IPS-20b (cell line): ENCODE results near the gene NFS1.
"Not testable (repeated sequence)": the region's sequence is repeated elsewhere in the genome, so short reads cannot be mapped to it uniquely, and the experiment has no call there.

Experiments used
- H3K27ac ChIP-seq: one replicate; pipeline ENCODE4 v1.5.1; 2013; ENCODE audit warnings: low read length
- H3K27me3 ChIP-seq: 2 replicates; pipeline ENCODE4 v1.6.1; 2013; ENCODE audit warnings: mild to moderate bottlenecking, low read length, inconsistent platforms; ENCODE audit not compliant: insufficient read depth
- H3K36me3 ChIP-seq: 2 replicates; pipeline ENCODE4 v1.6.1; 2013; ENCODE audit warnings: low read depth, mild to moderate bottlenecking, inconsistent platforms, low read length, moderate library complexity; ENCODE audit not compliant: insufficient read depth
- H3K4me1 ChIP-seq: 2 replicates; pipeline ENCODE4 v1.6.1; 2013; ENCODE audit warnings: mild to moderate bottlenecking, control low read depth, inconsistent platforms, low read length, moderate library complexity; ENCODE audit not compliant: insufficient read depth
- H3K4me3 ChIP-seq: 2 replicates; pipeline ENCODE4 v1.5.1; 2013; ENCODE audit warnings: mild to moderate bottlenecking, low read length, inconsistent platforms
- H3K9ac ChIP-seq: 2 replicates; pipeline ENCODE4 v1.6.1; 2013; ENCODE audit warnings: low read depth, mild to moderate bottlenecking, inconsistent platforms, low read length, moderate library complexity
- H3K9me3 ChIP-seq: 2 replicates; pipeline ENCODE4 v1.6.1; 2013; ENCODE audit warnings: mild to moderate bottlenecking, low read depth, low read length, inconsistent platforms; ENCODE audit not compliant: insufficient read depth

NFS1 gene

GRCh38 chr20:35699127-35699956 lies at the start of gene NFS1, which contains the start of gene ROMO1:
TSS of gene NFS1 (minus strand) at chr20:35699352. CDS start at chr20:35699288, 64 bp downstream.
TSS of gene ROMO1 (plus strand) at chr20:35699405. CDS start at chr20:35699633, 228 bp downstream.
- Histone ChIP-seq H3K36me3 (peaks cover 39% of the 10 kb centered on the region), H3K9ac (peak within 1 kb of the TSS; percentile 95), H3K9me3 (no peaks in the 10 kb centered on the region), H3K4me3 (peak within 1 kb of the TSS; percentile 94), H3K4me1 (no peaks in the 10 kb centered on the region), H3K27ac (peak within 1 kb of the TSS; percentile 84), H3K27me3 (no peaks in the 10 kb centered on the region)

DNA sequence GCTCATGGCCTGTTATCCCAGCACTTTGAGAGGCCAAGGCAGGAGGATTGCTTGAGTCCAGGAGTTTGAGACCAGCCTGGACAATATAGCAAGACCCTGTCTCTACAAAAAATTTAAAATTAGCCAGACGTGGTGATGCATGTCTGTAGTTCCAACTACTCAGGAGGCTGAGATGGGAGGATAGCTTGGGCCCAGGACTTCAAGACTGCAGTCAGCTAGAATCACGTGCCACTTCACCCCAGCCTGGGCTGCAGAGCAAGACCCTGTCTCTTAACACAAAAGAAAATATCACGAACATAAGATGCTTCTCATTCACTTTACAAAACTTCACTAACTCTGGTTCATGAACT lies 45.3 kb upstream of the NFS1 start:
- H3K9me3 ChIP-seq, H3K9ac ChIP-seq, H3K4me3 ChIP-seq, H3K27me3 ChIP-seq, H3K27ac ChIP-seq, H3K4me1 ChIP-seq: not testable (repeated sequence)
- peaks cover 22% of the 10 kb centered on the region for H3K36me3 ChIP-seq

- no peaks in the 10 kb centered on the region for H3K9me3 ChIP-seq
- peaks cover 28% of the 10 kb centered on the region for H3K36me3 ChIP-seq
- peak overlapping the region; percentile 91 for H3K4me3 ChIP-seq
- peak overlapping the region; percentile 99; the same call in 1 of the 2 replicates for H3K9ac ChIP-seq
- H3K4me1 ChIP-seq: peaks cover 9% of the 10 kb centered on the region; the same call in 1 of the 2 replicates
- no peak overlapping the region for H3K27ac ChIP-seq
- no peaks in the 10 kb centered on the region for H3K27me3 ChIP-seq
Measured at GRCh38 chr20:35743693-35744491, 44.7 kb upstream of the NFS1 start.

DNA sequence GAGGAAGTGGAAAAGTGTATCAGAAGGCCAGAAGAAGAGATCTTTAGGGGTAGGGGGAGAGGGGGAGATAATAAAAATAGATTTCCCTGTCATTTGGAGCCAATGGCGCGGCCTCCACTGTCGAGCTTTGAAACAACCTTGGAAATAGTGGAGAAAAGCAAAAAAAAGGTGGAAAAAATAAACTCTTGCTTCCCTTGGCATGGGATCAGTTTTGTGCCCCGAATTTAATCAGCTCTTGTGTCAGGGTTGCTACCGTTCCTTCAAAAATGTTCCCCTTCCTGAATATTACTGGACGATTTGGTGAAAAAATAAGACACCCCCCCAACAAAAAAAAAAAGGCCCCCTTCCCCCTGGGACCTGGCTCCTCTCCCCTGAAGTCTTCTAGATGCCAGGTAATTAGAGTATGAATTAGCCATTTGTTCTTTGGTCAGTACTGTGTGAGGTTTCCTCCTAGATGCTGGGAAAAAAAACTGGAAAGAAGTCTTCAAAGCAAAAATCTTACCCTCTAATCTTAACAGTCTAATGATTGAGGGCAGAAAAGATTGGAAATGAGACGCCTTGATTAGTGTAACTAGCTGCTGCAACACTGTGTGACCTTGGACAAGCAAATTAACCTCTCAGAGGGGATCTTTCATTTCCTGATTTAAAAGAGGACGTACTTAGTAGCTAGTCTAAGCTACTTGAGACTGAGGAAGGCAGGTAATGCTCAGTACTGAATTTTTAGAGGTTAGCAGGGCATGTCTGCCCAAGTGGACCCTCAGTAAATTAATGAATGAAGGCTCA lies 43.8 kb upstream of the NFS1 start:
- peak overlapping the region; percentile 91 for H3K4me3 ChIP-seq
- H3K9ac ChIP-seq: peak overlapping the region; percentile 99
- peaks cover 9% of the 10 kb centered on the region; the same call in 1 of the 2 replicates for H3K4me1 ChIP-seq
- H3K27me3 ChIP-seq: no peaks in the 10 kb centered on the region
- H3K9me3 ChIP-seq: no peaks in the 10 kb centered on the region
- H3K27ac ChIP-seq: peak overlapping the region; percentile 94
- H3K36me3 ChIP-seq: peaks cover 38% of the 10 kb centered on the region

DNA sequence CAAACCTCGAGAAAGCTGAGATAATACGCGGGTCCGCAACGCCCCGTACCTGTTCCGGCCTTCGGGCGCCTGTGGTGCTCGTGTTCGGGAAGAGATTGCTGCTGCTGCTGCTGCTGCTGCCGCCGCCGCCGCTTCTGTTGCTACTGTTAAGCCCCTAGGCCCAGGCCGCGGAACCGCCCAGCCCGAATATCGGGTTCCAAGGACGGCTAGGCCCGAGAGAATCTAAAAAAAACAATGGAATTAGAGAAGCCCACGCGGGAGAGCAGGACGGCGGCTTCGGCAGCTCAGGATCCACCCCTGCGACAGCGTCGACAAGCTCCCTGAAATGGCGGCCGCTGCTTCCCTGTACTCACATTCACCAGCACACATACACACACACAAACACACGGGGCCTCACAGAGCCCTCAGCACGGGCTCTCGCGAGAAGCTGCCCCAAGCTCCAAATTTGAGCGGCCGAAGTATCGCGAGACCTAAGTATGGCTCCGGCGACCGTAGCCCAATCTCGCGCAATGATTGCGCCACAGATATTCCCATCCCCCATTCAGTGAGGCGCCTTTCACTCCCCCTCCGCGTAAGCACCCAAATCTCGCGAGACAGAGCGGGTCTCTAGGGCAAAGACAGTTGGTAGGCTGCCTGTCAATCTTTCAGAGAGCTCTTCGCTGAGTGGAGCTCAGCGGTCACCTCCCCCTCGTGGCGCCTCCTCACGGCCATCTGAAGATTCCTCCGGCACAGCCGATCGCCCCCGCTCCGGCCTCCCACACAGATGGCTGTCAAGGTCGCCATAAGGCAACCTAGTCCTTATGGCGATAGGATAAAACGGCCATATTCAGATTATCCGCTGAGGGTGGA lies 43.0 kb upstream of the NFS1 start, which contains the start of gene RBM39:
TSS of gene RBM39 (minus strand) at position 369 of the 849 bp plus-strand sequence. CDS start 1,386 bp downstream, outside the sequence.
- Histone ChIP-seq H3K27me3 (no peaks in the 10 kb centered on the region), H3K36me3 (peaks cover 45% of the 10 kb centered on the region), H3K27ac (peak within 1 kb of the TSS; percentile 99), H3K4me1 (peaks cover 9% of the 10 kb centered on the region; the same call in 1 of the 2 replicates), H3K9me3 (no peaks in the 10 kb centered on the region), H3K9ac (peak within 1 kb of the TSS; percentile 100), H3K4me3 (peak within 1 kb of the TSS; percentile 91)

DNA sequence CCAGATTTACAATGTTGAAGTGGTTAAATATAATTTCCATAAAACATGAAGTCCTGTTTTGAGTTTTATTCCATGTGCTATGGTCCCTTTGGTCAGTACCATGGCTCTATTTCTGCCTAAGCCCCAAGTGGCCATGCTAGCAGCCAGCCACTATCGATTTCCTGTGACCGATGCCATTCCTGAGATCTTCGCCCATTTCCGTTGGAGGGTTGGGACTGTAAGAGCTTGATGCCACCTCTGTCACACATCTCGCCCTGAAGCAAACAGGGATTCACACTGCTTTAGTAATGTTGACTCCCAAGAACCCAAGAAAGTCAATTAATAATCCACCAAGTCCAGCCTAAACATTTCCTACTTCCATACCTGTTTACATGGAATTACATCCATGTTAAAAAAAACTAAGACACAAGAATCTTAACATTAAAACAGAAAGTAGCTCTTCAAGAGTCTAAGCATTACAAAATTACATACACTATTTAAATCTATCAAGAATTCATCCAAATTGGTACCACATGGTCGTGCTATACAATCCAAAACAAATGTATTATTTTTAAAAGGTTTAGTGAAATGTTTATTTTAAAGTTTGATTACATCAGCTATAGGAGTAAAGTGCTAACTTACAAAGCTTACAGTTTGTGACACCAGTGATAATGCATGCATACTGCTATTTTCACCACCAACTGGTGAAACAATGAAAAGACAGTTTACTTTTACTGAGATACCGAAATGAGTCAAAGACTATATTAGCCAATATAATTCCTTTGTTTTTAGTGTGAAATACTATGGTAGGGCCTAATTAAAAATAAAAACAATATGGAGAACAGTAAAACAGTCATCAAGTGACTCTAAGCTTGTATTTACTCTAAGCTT lies 40.4 kb upstream of the NFS1 start:
- Histone ChIP-seq H3K9me3 (no peaks in the 10 kb centered on the region), H3K36me3 (peaks cover 70% of the 10 kb centered on the region), H3K4me3 (peak overlapping the region; percentile 88), H3K4me1 (peaks cover 9% of the 10 kb centered on the region; the same call in 1 of the 2 replicates), H3K27ac (no peak overlapping the region), H3K9ac (no peak overlapping the region), H3K27me3 (no peaks in the 10 kb centered on the region)

DNA sequence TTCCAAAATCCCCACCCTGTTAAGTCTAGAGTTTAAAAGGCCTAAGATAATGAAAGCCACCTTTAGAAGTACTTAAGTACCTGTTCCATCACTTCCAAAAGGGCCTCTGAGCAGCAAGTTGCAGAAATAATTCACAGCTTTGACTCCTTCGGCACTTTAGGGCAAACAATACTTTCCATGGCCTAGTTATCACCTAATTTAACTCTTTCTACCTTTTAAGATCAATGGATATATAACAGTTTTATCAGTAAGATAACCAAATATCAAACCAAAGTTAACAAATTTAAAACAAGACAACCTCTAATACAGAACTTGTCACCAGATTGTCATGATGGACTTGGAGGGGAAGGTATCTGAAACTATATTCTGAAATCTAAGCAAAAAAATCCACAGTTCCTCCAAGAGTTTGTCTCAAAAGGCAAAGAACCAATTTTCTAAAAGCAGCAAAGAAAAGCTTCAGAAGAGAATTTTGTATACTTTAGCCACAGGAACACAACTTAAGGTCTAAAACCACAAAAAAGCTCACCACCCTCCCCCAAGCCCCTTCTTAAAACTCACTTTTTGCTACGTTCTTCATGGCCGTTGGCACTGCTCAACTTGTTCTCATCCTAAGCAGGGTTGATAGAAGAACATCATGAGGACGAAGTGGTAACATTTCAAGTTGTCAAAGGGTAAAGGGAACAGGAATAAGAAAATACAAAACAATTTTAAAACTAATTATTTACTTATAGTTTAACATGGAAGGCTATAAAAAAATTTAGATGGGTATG lies 39.4 kb upstream of the NFS1 start:
- H3K9me3 ChIP-seq: no peaks in the 10 kb centered on the region
- H3K36me3 ChIP-seq: peaks cover 80% of the 10 kb centered on the region
- peaks cover 8% of the 10 kb centered on the region; the same call in 1 of the 2 replicates for H3K4me1 ChIP-seq
- H3K4me3 ChIP-seq: no peak overlapping the region; the same call in 1 of the 2 replicates
- no peak overlapping the region for H3K27ac ChIP-seq
- no peak overlapping the region for H3K9ac ChIP-seq
- H3K27me3 ChIP-seq: no peaks in the 10 kb centered on the region

DNA sequence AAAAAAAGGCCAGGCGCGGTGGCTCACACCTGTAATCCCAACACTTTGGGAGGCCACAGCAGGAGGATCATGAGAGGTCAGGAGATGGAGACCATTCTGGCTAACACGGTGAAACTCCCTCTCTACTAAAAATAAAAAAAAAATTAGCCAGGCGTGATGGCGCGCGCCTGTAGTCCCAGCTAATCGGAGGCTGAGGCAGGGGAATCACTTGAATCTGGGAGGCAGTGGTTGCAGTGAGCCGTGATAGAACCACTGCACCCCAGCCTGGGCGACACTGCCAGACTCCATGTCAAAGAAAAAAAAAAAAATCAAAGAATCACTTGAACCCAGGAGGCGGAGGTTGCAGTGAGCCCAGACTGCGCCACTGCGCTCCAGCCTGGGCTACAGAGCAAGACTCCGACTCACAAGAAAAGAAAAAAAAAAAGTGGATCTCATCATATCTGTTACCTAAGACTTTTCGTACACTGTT lies 38.7 kb upstream of the NFS1 start:
- Histone ChIP-seq H3K36me3 (peaks cover 87% of the 10 kb centered on the region), H3K4me3 (no peak overlapping the region), H3K9ac (no peak overlapping the region), H3K27ac (no peak overlapping the region), H3K27me3 (no peaks in the 10 kb centered on the region), H3K4me1 (peaks cover 4% of the 10 kb centered on the region; the same call in 1 of the 2 replicates), H3K9me3 (no peaks in the 10 kb centered on the region)

GRCh38 chr20:35735826-35736470 lies 36.8 kb upstream of the NFS1 start:
- Histone ChIP-seq H3K4me1 (peaks cover 4% of the 10 kb centered on the region; the same call in 1 of the 2 replicates), H3K27ac (no peak overlapping the region), H3K36me3 (peaks cover 98% of the 10 kb centered on the region), H3K9me3 (no peaks in the 10 kb centered on the region), H3K27me3 (no peaks in the 10 kb centered on the region), H3K9ac (no peak overlapping the region), H3K4me3 (no peak overlapping the region)
